ENCODE measurements around the gene PDE9A.

DNA sequence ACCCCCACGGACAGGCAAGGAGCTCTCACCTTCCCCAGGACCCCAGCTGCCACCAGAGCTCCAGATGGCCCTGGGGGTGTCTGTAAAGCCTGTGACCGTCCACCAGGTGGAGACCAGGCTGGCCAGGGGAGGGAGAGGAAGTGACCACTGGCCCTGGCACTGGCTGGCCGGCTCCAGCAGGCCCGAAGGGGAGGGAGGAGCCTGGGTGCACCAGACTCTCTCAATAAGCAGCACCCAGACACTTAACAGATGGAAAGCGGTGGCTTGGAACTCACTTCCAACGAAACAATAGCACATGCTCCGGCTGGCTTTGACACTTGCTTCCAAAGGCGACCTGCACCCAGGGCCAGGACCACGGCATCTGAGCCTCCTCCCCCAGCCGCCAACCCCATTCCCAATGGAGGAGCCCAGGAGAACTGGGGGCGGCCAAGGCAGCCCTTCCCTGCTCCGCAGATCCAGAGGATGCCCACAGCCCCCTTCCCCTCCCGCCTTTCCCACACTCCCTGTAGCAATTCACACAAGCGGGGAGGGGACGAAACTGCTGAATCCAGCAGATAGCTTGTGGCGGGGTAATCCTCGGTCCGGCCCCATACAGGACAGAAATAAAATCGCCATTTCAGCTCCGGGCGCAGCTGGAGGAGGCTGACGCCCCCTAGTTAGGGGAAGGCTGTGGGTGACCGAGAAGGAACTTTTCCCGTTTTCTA, 742 bp upstream of the PDE9A start:
- TF ChIP-seq CTCF (conservative IDR thresholded peaks at IDR 0.05; ENCODE audit: low read depth, low read length) = peak; percentile 35; the same call in 1 of the 2 replicates
- no peak for TF ChIP-seq CEBPB (IDR thresholded peaks at IDR 0.05; ENCODE audit: low read depth, low read length)
- no peak for TF ChIP-seq RFX5 (IDR thresholded peaks at IDR 0.05; ENCODE audit: low read depth, low read length)
- TF ChIP-seq FOS (IDR thresholded peaks at IDR 0.05; ENCODE audit: low read depth, low read length) = no peak
- no peak for TF ChIP-seq POLR2A (IDR thresholded peaks at IDR 0.05; ENCODE audit: low read depth, low read length)
- TF ChIP-seq RCOR1 (IDR thresholded peaks at IDR 0.05; ENCODE audit: insufficient replicate concordance, low read length) = no peak
- TF ChIP-seq MAZ (IDR thresholded peaks at IDR 0.05; ENCODE audit: borderline replicate concordance, low read depth, low read length) = no peak
- peak; percentile 44 for TF ChIP-seq RAD21 (IDR thresholded peaks at IDR 0.05; ENCODE audit: low read length)
- peak; percentile 43; the same call in 1 of the 2 replicates for TF ChIP-seq SMC3 (IDR thresholded peaks at IDR 0.05; ENCODE audit: low read depth, low read length)
- TF ChIP-seq NFE2L2 (IDR thresholded peaks at IDR 0.05; ENCODE audit: low read depth, low read length) = no peak
- no peak for TF ChIP-seq MXI1 (IDR thresholded peaks at IDR 0.05; ENCODE audit: borderline replicate concordance, low read depth, low read length)
- TF ChIP-seq, protein P1, sequence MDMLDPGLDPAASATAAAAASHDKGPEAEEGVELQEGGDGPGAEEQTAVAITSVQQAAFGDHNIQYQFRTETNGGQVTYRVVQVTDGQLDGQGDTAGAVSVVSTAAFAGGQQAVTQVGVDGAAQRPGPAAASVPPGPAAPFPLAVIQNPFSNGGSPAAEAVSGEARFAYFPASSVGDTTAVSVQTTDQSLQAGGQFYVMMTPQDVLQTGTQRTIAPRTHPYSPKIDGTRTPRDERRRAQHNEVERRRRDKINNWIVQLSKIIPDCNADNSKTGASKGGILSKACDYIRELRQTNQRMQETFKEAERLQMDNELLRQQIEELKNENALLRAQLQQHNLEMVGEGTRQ (IDR thresholded peaks at IDR 0.05; ENCODE audit: low read depth, low read length) = no peak
- no peak for TF ChIP-seq CHD1 (IDR thresholded peaks at IDR 0.05; ENCODE audit: low read depth, low read length)
- TF ChIP-seq MAFK (IDR thresholded peaks at IDR 0.05; ENCODE audit: low read depth, low read length) = no peak
